ENCODE measurements around the gene DLG1.

DNA sequence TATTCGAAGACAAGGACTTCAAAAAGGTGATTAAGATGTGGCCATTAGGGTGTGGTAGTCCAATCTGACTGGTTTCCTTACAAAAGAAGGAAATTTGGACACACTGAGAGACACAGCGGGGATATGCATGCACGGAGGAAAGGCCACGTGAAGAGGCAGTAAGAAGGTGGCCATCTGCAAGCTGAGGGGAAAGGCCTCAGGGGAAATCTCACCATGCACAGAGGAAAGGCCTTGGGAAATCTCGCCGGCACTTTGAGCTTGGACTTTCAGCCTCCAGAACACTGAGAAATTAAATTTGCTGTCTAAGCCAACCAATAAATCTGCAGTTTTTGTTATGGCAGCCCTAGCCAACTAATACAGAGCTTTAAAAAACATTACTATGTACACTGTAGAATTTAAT, 78.8 kb downstream of the DLG1 start:
- TF ChIP-seq EGR1 (IDR thresholded peaks at IDR 0.05): no peak
- TF ChIP-seq FOXM1 (IDR thresholded peaks at IDR 0.05; ENCODE audit: borderline replicate concordance, low read depth): no peak
- no peak for TF ChIP-seq TCF12 (IDR thresholded peaks at IDR 0.05; ENCODE audit: low read depth)
- no peak for TF ChIP-seq TEAD4 (IDR thresholded peaks at IDR 0.05)
- TF ChIP-seq, protein P1, sequence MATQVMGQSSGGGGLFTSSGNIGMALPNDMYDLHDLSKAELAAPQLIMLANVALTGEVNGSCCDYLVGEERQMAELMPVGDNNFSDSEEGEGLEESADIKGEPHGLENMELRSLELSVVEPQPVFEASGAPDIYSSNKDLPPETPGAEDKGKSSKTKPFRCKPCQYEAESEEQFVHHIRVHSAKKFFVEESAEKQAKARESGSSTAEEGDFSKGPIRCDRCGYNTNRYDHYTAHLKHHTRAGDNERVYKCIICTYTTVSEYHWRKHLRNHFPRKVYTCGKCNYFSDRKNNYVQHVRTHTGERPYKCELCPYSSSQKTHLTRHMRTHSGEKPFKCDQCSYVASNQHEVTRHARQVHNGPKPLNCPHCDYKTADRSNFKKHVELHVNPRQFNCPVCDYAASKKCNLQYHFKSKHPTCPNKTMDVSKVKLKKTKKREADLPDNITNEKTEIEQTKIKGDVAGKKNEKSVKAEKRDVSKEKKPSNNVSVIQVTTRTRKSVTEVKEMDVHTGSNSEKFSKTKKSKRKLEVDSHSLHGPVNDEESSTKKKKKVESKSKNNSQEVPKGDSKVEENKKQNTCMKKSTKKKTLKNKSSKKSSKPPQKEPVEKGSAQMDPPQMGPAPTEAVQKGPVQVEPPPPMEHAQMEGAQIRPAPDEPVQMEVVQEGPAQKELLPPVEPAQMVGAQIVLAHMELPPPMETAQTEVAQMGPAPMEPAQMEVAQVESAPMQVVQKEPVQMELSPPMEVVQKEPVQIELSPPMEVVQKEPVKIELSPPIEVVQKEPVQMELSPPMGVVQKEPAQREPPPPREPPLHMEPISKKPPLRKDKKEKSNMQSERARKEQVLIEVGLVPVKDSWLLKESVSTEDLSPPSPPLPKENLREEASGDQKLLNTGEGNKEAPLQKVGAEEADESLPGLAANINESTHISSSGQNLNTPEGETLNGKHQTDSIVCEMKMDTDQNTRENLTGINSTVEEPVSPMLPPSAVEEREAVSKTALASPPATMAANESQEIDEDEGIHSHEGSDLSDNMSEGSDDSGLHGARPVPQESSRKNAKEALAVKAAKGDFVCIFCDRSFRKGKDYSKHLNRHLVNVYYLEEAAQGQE (IDR thresholded peaks at IDR 0.05; ENCODE audit: low read depth): no peak
- TF ChIP-seq EP300 (IDR thresholded peaks at IDR 0.05; ENCODE audit: borderline replicate concordance): no peak
- TF ChIP-seq RAD21 (IDR thresholded peaks at IDR 0.05; ENCODE audit: low read depth): no peak
- TF ChIP-seq TAF1 (IDR thresholded peaks at IDR 0.05; ENCODE audit: low read depth): no peak
- no peak for TF ChIP-seq YY1 (IDR thresholded peaks at IDR 0.05; ENCODE audit: low read depth)
- no peak for TF ChIP-seq CREB1 (IDR thresholded peaks at IDR 0.05; ENCODE audit: low read depth)
- TF ChIP-seq, protein P2, sequence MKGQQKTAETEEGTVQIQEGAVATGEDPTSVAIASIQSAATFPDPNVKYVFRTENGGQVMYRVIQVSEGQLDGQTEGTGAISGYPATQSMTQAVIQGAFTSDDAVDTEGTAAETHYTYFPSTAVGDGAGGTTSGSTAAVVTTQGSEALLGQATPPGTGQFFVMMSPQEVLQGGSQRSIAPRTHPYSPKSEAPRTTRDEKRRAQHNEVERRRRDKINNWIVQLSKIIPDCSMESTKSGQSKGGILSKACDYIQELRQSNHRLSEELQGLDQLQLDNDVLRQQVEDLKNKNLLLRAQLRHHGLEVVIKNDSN (IDR thresholded peaks at IDR 0.05): no peak
